H1 (cell line): ENCODE results near the gene SLC17A3. TPM values are rescaled to one million over a fixed set of nuclear protein-coding genes. Genes with fewer than 3 reads are reported as not detected.

Source experiments
- CTCF ChIA-PET: fragments of 300-600 bp; sonication (Branson Sonifier 250); formaldehyde crosslinking; loops from one replicate; lab custom pipeline; 2021; ENCODE audit not compliant: partially characterized antibody; lab: Charles Lee
- POLR2A ChIA-PET: fragments of 300-600 bp; sonication (Branson Sonifier 250); formaldehyde crosslinking; loops from one replicate; lab custom pipeline; 2021; ENCODE audit warnings: inconsistent platforms; ENCODE audit not compliant: partially characterized antibody; lab: Charles Lee
- DNase-seq, 2 experiments: peaks; one replicate each; pipeline versions ENCODE4 v3.0.0 to v3.0.0-alpha.2; 2010 to 2022; ENCODE audit warnings: low spot score in 2 of 2, low read depth in 1 of 2, mixed read lengths in 1 of 2
- FAIRE-seq: peaks from 2 replicates; lab custom pipeline; 2011; peaks lifted over from hg19 to GRCh38; lab: Jason Lieb, UNC
- H2AFZ ChIP-seq: 2 replicates; pipeline ENCODE4 v1.8.1; 2012; ENCODE audit warnings: low read length, inconsistent platforms
- H2AK5ac ChIP-seq: 2 replicates; pipeline ENCODE4 v1.6.1; 2013; ENCODE audit warnings: low read depth, low read length
- H2BK120ac ChIP-seq: replicated peaks from 2 replicates; pipeline ENCODE3; 2013; ENCODE audit warnings: low read depth, low read length, inconsistent platforms
- H2BK12ac ChIP-seq: 2 replicates; pipeline ENCODE4 v1.6.1; 2013; ENCODE audit warnings: low read depth, low read length
- H2BK15ac ChIP-seq: 2 replicates; pipeline ENCODE4 v1.6.1; 2013; ENCODE audit warnings: low read length
- H2BK20ac ChIP-seq: 2 replicates; pipeline ENCODE4 v1.6.1; 2013; ENCODE audit warnings: low read length
- H2BK5ac ChIP-seq: 2 replicates; pipeline ENCODE4 v1.6.1; 2013; ENCODE audit warnings: low read depth, low read length
- H3K14ac ChIP-seq: 2 replicates; pipeline ENCODE4 v1.6.1; 2013; ENCODE audit warnings: inconsistent platforms; ENCODE audit not compliant: insufficient read length
- H3K18ac ChIP-seq: 2 replicates; pipeline ENCODE4 v1.6.1; 2013; ENCODE audit warnings: low read length; ENCODE audit errors: extremely low read depth
- H3K23ac ChIP-seq: 2 replicates; pipeline ENCODE4 v1.6.1; 2013; ENCODE audit warnings: inconsistent platforms; ENCODE audit not compliant: insufficient read length
- H3K23me2 ChIP-seq: 2 replicates; pipeline ENCODE4 v1.6.1; 2013; ENCODE audit warnings: low read depth, low read length
- H3K27ac ChIP-seq: 2 replicates; pipeline ENCODE4 v1.6.1; 2011; ENCODE audit warnings: low read depth, low read length, inconsistent platforms
- H3K27me3 ChIP-seq, 4 experiments: replicated peaks in 1 of 4; 1 replicate in 1 of 4; 2 replicates in 3 of 4; pipeline versions ENCODE4 v1.6.1 to v1.8.1; 2011 to 2013; ENCODE audit warnings: low read length in 3 of 4, mild to moderate bottlenecking in 3 of 4, inconsistent platforms in 2 of 4, mixed read lengths in 2 of 4, moderate library complexity in 1 of 4; ENCODE audit not compliant: control insufficient read depth in 3 of 4, insufficient read depth in 3 of 4; ENCODE audit errors: extremely low read depth in 1 of 4
- H3K36me3 ChIP-seq, 4 experiments: 2 replicates each; pipeline versions ENCODE4 v1.6.1 to v1.8.1; 2011 to 2013; ENCODE audit warnings: mild to moderate bottlenecking in 4 of 4, low read length in 3 of 4, moderate library complexity in 2 of 4, control low read depth in 1 of 4, inconsistent platforms in 1 of 4; ENCODE audit not compliant: insufficient read depth in 4 of 4, control insufficient read depth in 2 of 4
- H3K4ac ChIP-seq: replicated peaks from 2 replicates; pipeline ENCODE3; 2013; ENCODE audit warnings: low read length, low read depth, mixed read lengths, inconsistent platforms; ENCODE audit not compliant: insufficient read length
- H3K4me1 ChIP-seq, 4 experiments: replicated peaks in 1 of 4; 1 replicate in 1 of 4; 2 replicates in 3 of 4; pipeline versions ENCODE4 v1.6.1 to v1.8.1; 2011 to 2013; ENCODE audit warnings: low read length in 3 of 4, inconsistent platforms in 2 of 4, mixed read lengths in 1 of 4; ENCODE audit not compliant: insufficient read depth in 4 of 4, control insufficient read depth in 3 of 4
- H3K4me2 ChIP-seq, 2 experiments: 2 replicates each; pipeline versions ENCODE4 v1.6.1 to v1.8.1; 2011 to 2013; ENCODE audit warnings: low read depth in 2 of 2, low read length in 2 of 2, control low read depth in 1 of 2, inconsistent platforms in 1 of 2, mild to moderate bottlenecking in 1 of 2; ENCODE audit not compliant: insufficient read depth in 1 of 2
- H3K4me3 ChIP-seq, 4 experiments: fragments of 200-600, 300-600 bp in 1 of 4; sonication (generic), shearing (Covaris generic), sonication (Bioruptor Twin) in 1 of 4; 2 replicates each; pipeline versions ENCODE4 v1.5.1 to v1.8.1; 2011 to 2016; ENCODE audit warnings: low read length in 4 of 4, low read depth in 3 of 4, control low read depth in 2 of 4, inconsistent platforms in 2 of 4, mild to moderate bottlenecking in 2 of 4, mixed read lengths in 1 of 4, moderate library complexity in 1 of 4; ENCODE audit not compliant: insufficient read depth in 2 of 4; ENCODE audit errors: extremely low read depth in 1 of 4
- H3K56ac ChIP-seq: replicated peaks from 2 replicates; pipeline ENCODE3; 2013; ENCODE audit warnings: low read depth, mild to moderate bottlenecking, mixed read lengths, low read length, inconsistent platforms; ENCODE audit not compliant: insufficient read length
- H3K79me1 ChIP-seq: 2 replicates; pipeline ENCODE4 v1.6.1; 2013; ENCODE audit warnings: low read depth, low read length, control low read depth
- H3K79me2 ChIP-seq, 2 experiments: 2 replicates each; pipeline versions ENCODE4 v1.6.1 to v1.8.1; 2012 to 2013; ENCODE audit warnings: low read length in 2 of 2, mild to moderate bottlenecking in 2 of 2, inconsistent platforms in 1 of 2; ENCODE audit not compliant: insufficient read depth in 2 of 2, control insufficient read depth in 1 of 2
- H3K9ac ChIP-seq, 4 experiments: replicated peaks in 1 of 4; 1 replicate in 1 of 4; 2 replicates in 3 of 4; pipeline versions ENCODE4 v1.6.1 to v1.8.1; 2011 to 2013; ENCODE audit warnings: low read depth in 3 of 4, low read length in 3 of 4, control low read depth in 2 of 4, mild to moderate bottlenecking in 2 of 4, moderate library complexity in 2 of 4, inconsistent platforms in 1 of 4; ENCODE audit errors: extremely low read depth in 1 of 4
- H3K9me3 ChIP-seq, 2 experiments: 2 replicates each; pipeline versions ENCODE4 v1.6.1 to v1.8.1; 2012 to 2013; ENCODE audit warnings: mild to moderate bottlenecking in 2 of 2, moderate library complexity in 2 of 2, control low read depth in 1 of 2, inconsistent platforms in 1 of 2, low read depth in 1 of 2, low read length in 1 of 2, mixed read lengths in 1 of 2; ENCODE audit not compliant: insufficient read depth in 2 of 2
- H4K20me1 ChIP-seq, 2 experiments: replicated peaks in 1 of 2; 2 replicates each; pipeline versions ENCODE3 to v1.8.1; 2011 to 2013; ENCODE audit warnings: inconsistent platforms in 2 of 2, low read length in 2 of 2, mild to moderate bottlenecking in 1 of 2; ENCODE audit not compliant: insufficient read depth in 2 of 2, control insufficient read depth in 1 of 2
- H4K5ac ChIP-seq: 2 replicates; pipeline ENCODE4 v1.6.1; 2013; ENCODE audit warnings: low read length, low read depth, mixed read lengths, inconsistent platforms; ENCODE audit not compliant: insufficient read length
- H4K8ac ChIP-seq: 2 replicates; pipeline ENCODE4 v1.8.0; 2013; ENCODE audit warnings: mild to moderate bottlenecking, moderate library complexity, low read length, inconsistent platforms; ENCODE audit not compliant: insufficient read depth; ENCODE audit errors: extremely low read depth
- H4K91ac ChIP-seq: replicated peaks from 2 replicates; pipeline ENCODE3; 2013; ENCODE audit warnings: low read length, mixed read lengths, inconsistent platforms; ENCODE audit not compliant: insufficient read length
- WGBS, 2 experiments: shearing (Covaris generic) in 1 of 2; methylation state at CpG; one replicate each; pipeline versions ENCODE4 v1.1.6 to v1.1.7; 2013 to 2015; ENCODE audit warnings: low lambda C conversion rate in 2 of 2, mixed read lengths in 2 of 2, inconsistent platforms in 1 of 2, low coverage in 1 of 2, missing lambda C conversion rate in 1 of 2; ENCODE audit not compliant: insufficient replicate concordance in 2 of 2, insufficient coverage in 1 of 2, insufficient read length in 1 of 2; ENCODE audit errors: extremely low coverage in 1 of 2, missing lambda C conversion rate in 1 of 2; 5-methylcytosine and 5-hydroxymethylcytosine counted together
- polyA plus RNA-seq, 7 experiments: library from polyadenylated mRNA; depleted of rRNA in 3 of 7; stranded (reverse) in 5 of 7; unstranded in 2 of 7; fragments of >200 nt in 5 of 7; fragments of 200-250 nt in 2 of 7; gene quantifications; 1 replicate in 5 of 7; 2 replicates in 1 of 7; 4 replicates in 1 of 7; pipeline versions ENCODE4 v1.2.1 to v1.2.3, GENCODE V29; 2011 to 2013; ENCODE audit warnings: missing spikeins in 2 of 7, mixed read lengths in 2 of 7
- total RNA-seq: library from RNA; stranded (reverse); fragmentation: NEBNext Ultra II Directional; extraction: Animal tissue kit (Norgen Biotek cat#: 25700); gene quantifications from 2 replicates; pipeline ENCODE4 v1.2.1, GENCODE V29; 2021

The SLC17A3 gene
- total and polyA plus RNA-seq, 2 of the 8 experiments (the other 6 are each of a cell fraction or from before 2014, with no cell fraction given), result not detected

GRCh38 chr6:25815194-25815593 is 58.8 kb downstream of the SLC17A3 start:
- 66% methylated on average over 3 of the region's 3 CpGs; no CpG with 5 or more reads in 1 of the 2 experiments for WGBS, 2 experiments
- no peaks in the 10 kb centered on the region for H3K79me1 ChIP-seq
- FAIRE-seq, result no peak

More at GRCh38 chr6:25815194-25815593, 58.8 kb downstream of the SLC17A3 start:
- no peaks in the 10 kb centered on the region for H3K27me3 ChIP-seq
- H2AFZ ChIP-seq, result 0 out of 2 replicates have a peak overlapping the region, but pooled peaks have one; percentile 25
- no peak overlapping the region for H3K4me3 ChIP-seq
- H2BK5ac ChIP-seq, result no peak overlapping the region
- H2BK12ac ChIP-seq, result no peak overlapping the region
- H4K8ac ChIP-seq, result no peak overlapping the region
- no peak for DNase-seq
- H2BK20ac ChIP-seq, result no peak overlapping the region
- H4K91ac ChIP-seq, result no peak overlapping the region
- H2AK5ac ChIP-seq, result no peak overlapping the region
- no peak overlapping the region for H2BK15ac ChIP-seq
- no peaks in the 10 kb centered on the region for H3K36me3 ChIP-seq
- H3K4me2 ChIP-seq, result no peak overlapping the region; a peak in 1 of 4 replicates
- no peak overlapping the region for H2BK120ac ChIP-seq
- no peak overlapping the region for H3K27ac ChIP-seq
- H3K4me1 ChIP-seq, result peaks cover 0 to 4% (median 3%) of the 10 kb centered on the region in 4 experiments; a peak in 5 of 7 replicates
- H3K9me3 ChIP-seq, result no peaks in the 10 kb centered on the region
- H3K23me2 ChIP-seq, result no peaks in the 10 kb centered on the region; the same call in 1 of the 2 replicates
- POLR2A ChIA-PET, result no interaction called here
- no peak overlapping the region for H3K56ac ChIP-seq
- no peak overlapping the region for H3K14ac ChIP-seq
- no peaks in the 10 kb centered on the region for H4K20me1 ChIP-seq
- no peak overlapping the region for H3K18ac ChIP-seq
- H3K4ac ChIP-seq, result no peak overlapping the region
- no peak overlapping the region for H3K23ac ChIP-seq
- H4K5ac ChIP-seq, result no peak overlapping the region
- no peak overlapping the region; a peak in 1 of 7 replicates for H3K9ac ChIP-seq
- CTCF ChIA-PET, result interaction anchor here (0.6 to 1.3 kb wide), 7 partner anchors 10 to 633 kb away, joined by 3 to 6 read pairs (median 3); no protein-coding TSS in a partner anchor
- H3K79me2 ChIP-seq, result no peaks in the 10 kb centered on the region
